Breast epithelium (tissue), 3 donors: ENCODE measurements around the gene MX1.
"Not testable (repeated sequence)": the region's sequence is repeated elsewhere in the genome, so short reads cannot be mapped to it uniquely, and the experiment has no call there.

Source experiments
- CTCF ChIP-seq, 3 donors: fragments of 450-650 bp; IDR thresholded peaks; one replicate each; pipeline ENCODE4 v1.5.1; 2016 to 2017; ENCODE audit warnings: antibody characterized with exemption in 3 of 3, mild to moderate bottlenecking in 3 of 3, moderate library complexity in 3 of 3
- POLR2A ChIP-seq: fragments of 450-650 bp; IDR thresholded peaks from one replicate; pipeline ENCODE4 v1.6.1; 2016; ENCODE audit warnings: antibody characterized with exemption, mild to moderate bottlenecking, moderate library complexity
- POLR2AphosphoS5 ChIP-seq, 3 donors: sonication (generic); formaldehyde crosslinking; IDR thresholded peaks; one replicate each; pipeline ENCODE4 v1.6.1; 2017; ENCODE audit warnings: antibody characterized with exemption in 3 of 3

DNA sequence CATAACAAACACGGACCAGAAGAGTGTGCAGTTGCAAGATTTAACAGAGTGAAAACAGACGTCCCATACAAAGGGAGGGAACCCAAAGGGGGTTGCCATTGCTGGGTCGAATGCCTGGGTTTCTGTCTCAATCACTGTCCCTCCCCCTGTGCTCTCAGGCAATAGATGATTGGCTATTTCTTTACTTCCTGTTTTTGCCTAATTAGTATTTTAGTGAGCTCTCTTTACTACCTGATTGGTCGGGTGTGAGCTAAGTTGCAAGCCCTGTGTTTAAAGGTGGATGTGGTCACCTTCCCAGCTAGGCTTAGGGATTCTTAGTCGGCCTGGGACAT lies 2.8 kb upstream of the MX1 start:
- not testable (repeated sequence) for TF ChIP-seq CTCF (IDR thresholded peaks at IDR 0.05); POLR2A; POLR2AphosphoS5 (IDR thresholded peaks at IDR 0.05)
